ENCODE measurements around the gene IL2RG.

IL2RG gene

GRCh38 chrX:71111921-71112431, 599 bp upstream of the IL2RG start:
- Histone ChIP-seq H3K27me3 (ENCODE audit: insufficient read depth, low read length) (no peaks in the 10 kb centered on the region), H3K9me3 (ENCODE audit: low read length) (no peaks in the 10 kb centered on the region), H3F3A (ENCODE audit: insufficient read depth, low read length) (no peaks in the 10 kb centered on the region), H3K9me2 (ENCODE audit: low read depth, low read length) (no peaks in the 10 kb centered on the region), H3K36me3 (ENCODE audit: insufficient read depth, low read length) (peaks cover 24% of the 10 kb centered on the region), H4K20me1 (ENCODE audit: insufficient read depth, low read length) (no peaks in the 10 kb centered on the region), H3K4me2 (ENCODE audit: low read length) (peak overlapping the region; percentile 98), H3K9ac (ENCODE audit: low read length) (peak overlapping the region; percentile 97), H3K79me2 (ENCODE audit: insufficient read depth, low read length) (no peaks in the 10 kb centered on the region), H2AFZ (ENCODE audit: low read length) (no peak overlapping the region), H3K4me3 (ENCODE audit: low read depth, low read length, poor library complexity, severe bottlenecking) (peak overlapping the region; percentile 88), H3K4me1 (ENCODE audit: insufficient read depth, low read length, severe bottlenecking) (peaks cover 35% of the 10 kb centered on the region), H3K27ac (ENCODE audit: low read depth, low read length, poor library complexity, severe bottlenecking) (peak overlapping the region; percentile 83)
- TF ChIP-seq, protein P1, sequence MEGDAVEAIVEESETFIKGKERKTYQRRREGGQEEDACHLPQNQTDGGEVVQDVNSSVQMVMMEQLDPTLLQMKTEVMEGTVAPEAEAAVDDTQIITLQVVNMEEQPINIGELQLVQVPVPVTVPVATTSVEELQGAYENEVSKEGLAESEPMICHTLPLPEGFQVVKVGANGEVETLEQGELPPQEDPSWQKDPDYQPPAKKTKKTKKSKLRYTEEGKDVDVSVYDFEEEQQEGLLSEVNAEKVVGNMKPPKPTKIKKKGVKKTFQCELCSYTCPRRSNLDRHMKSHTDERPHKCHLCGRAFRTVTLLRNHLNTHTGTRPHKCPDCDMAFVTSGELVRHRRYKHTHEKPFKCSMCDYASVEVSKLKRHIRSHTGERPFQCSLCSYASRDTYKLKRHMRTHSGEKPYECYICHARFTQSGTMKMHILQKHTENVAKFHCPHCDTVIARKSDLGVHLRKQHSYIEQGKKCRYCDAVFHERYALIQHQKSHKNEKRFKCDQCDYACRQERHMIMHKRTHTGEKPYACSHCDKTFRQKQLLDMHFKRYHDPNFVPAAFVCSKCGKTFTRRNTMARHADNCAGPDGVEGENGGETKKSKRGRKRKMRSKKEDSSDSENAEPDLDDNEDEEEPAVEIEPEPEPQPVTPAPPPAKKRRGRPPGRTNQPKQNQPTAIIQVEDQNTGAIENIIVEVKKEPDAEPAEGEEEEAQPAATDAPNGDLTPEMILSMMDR (IDR thresholded peaks at IDR 0.05; ENCODE audit: low read length): no peak
- no peak for TF ChIP-seq EZH2 (IDR thresholded peaks at IDR 0.05; ENCODE audit: borderline replicate concordance, low read length)

DNA sequence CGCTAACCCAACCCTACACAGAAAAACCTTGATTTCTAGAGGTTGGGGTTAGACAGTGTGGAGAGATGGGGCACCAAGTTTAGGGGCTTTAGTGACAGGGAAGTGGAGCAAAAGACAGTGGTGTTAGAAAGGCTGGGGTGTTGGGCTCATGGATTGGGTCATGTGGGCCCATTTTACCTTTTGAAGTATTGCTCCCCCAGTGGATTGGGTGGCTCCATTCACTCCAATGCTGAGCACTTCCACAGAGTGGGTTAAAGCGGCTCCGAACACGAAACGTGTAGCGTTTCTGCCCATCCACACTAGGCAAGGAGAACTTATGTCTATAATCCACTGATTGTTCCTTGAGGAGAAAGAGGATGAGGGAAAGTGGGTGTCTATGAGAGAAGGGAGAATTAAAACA, 2.3 kb downstream of the IL2RG start:
- Histone ChIP-seq H4K20me1 (ENCODE audit: insufficient read depth, low read length) (no peaks in the 10 kb centered on the region), H3K9ac (ENCODE audit: low read length) (no peak overlapping the region), H3K9me2 (ENCODE audit: low read depth, low read length) (no peaks in the 10 kb centered on the region), H3K27me3 (ENCODE audit: insufficient read depth, low read length) (no peaks in the 10 kb centered on the region), H3K27ac (ENCODE audit: low read depth, low read length, poor library complexity, severe bottlenecking) (no peak overlapping the region), H3F3A (ENCODE audit: insufficient read depth, low read length) (no peaks in the 10 kb centered on the region), H3K4me3 (ENCODE audit: low read depth, low read length, poor library complexity, severe bottlenecking) (no peak overlapping the region), H3K79me2 (ENCODE audit: insufficient read depth, low read length) (no peaks in the 10 kb centered on the region), H3K36me3 (ENCODE audit: insufficient read depth, low read length) (peaks cover 24% of the 10 kb centered on the region), H3K9me3 (ENCODE audit: low read length) (no peaks in the 10 kb centered on the region), H3K4me2 (ENCODE audit: low read length) (peak overlapping the region; percentile 25; the same call in 1 of the 2 replicates), H3K4me1 (ENCODE audit: insufficient read depth, low read length, severe bottlenecking) (peaks cover 42% of the 10 kb centered on the region), H2AFZ (ENCODE audit: low read length) (no peak overlapping the region)
- TF ChIP-seq EZH2 (IDR thresholded peaks at IDR 0.05; ENCODE audit: borderline replicate concordance, low read length): no peak
- TF ChIP-seq, protein P1 (IDR thresholded peaks at IDR 0.05; ENCODE audit: low read length): no peak

DNA sequence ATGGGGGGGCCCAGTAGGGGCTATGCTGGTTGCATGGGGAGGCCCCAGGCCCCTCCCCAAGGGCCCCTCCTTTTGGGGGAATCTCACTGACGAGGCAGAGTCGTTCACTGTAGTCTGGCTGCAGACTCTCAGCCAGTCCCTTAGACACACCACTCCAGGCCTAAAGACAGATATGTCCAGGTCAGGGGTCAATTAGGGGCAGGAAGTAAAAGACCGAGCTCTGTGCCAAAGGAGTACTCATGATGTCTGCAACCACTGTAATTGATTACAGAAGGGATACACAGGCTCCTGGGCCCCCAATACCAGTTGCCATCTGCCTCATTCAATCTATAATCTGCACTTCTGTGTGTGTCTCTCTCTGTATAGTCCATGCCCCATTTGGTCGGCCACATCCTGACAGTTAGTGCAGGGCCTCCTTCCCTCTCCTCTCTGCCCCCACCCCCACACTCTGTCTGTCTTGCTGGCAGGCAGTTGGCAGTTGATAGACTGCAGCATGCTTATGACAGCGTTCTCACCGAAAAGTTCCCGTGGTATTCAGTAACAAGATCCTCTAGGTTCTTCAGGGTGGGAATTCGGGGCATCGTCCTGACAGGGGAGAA, 3.5 kb downstream of the IL2RG start:
- no peaks in the 10 kb centered on the region for H4K20me1 ChIP-seq (ENCODE audit: insufficient read depth, low read length)
- no peak overlapping the region for H2AFZ ChIP-seq (ENCODE audit: low read length)
- no peaks in the 10 kb centered on the region for H3K79me2 ChIP-seq (ENCODE audit: insufficient read depth, low read length)
- no peaks in the 10 kb centered on the region for H3K27me3 ChIP-seq (ENCODE audit: insufficient read depth, low read length)
- peaks cover 24% of the 10 kb centered on the region for H3K36me3 ChIP-seq (ENCODE audit: insufficient read depth, low read length)
- no peak overlapping the region for H3K27ac ChIP-seq (ENCODE audit: low read depth, low read length, poor library complexity, severe bottlenecking)
- peaks cover 52% of the 10 kb centered on the region for H3K4me1 ChIP-seq (ENCODE audit: insufficient read depth, low read length, severe bottlenecking)
- H3K9ac ChIP-seq (ENCODE audit: low read length): no peak overlapping the region
- H3K4me2 ChIP-seq (ENCODE audit: low read length): no peak overlapping the region
- no peaks in the 10 kb centered on the region for H3K9me2 ChIP-seq (ENCODE audit: low read depth, low read length)
- no peaks in the 10 kb centered on the region for H3K9me3 ChIP-seq (ENCODE audit: low read length)
- H3F3A ChIP-seq (ENCODE audit: insufficient read depth, low read length): no peaks in the 10 kb centered on the region
- H3K4me3 ChIP-seq (ENCODE audit: low read depth, low read length, poor library complexity, severe bottlenecking): no peak overlapping the region
- TF ChIP-seq, protein P1 (IDR thresholded peaks at IDR 0.05; ENCODE audit: low read length): no peak
